GM12872 (cell line): ENCODE measurements around the gene CCDC12.

Experiments used
- CTCF ChIP-seq: IDR thresholded peaks from 3 replicates; pipeline ENCODE4 v1.5.1; 2011; ENCODE audit warnings: low read depth, mild to moderate bottlenecking, low read length, moderate library complexity; ENCODE audit not compliant: insufficient read depth

The CCDC12 gene

GRCh38 chr3:46960081-46960701 lies 16.4 kb downstream of the CCDC12 start:
- no peak for TF ChIP-seq CTCF

- no peak for TF ChIP-seq CTCF
These were observed 17.4 kb downstream of the CCDC12 start for GRCh38 chr3:46959161-46959511.

- TF ChIP-seq CTCF: no peak
These were observed 17.9 kb downstream of the CCDC12 start for GRCh38 chr3:46958467-46959160.

- no peak for TF ChIP-seq CTCF
These were observed 19.3 kb downstream of the CCDC12 start for GRCh38 chr3:46957092-46957820.

GRCh38 chr3:46955801-46956259 lies 20.7 kb downstream of the CCDC12 start:
- TF ChIP-seq CTCF: no peak

GRCh38 chr3:46955157-46955556 lies 21.4 kb downstream of the CCDC12 start:
- no peak for TF ChIP-seq CTCF

GRCh38 chr3:46954178-46954577 lies 22.4 kb downstream of the CCDC12 start:
- no peak for TF ChIP-seq CTCF
